ENCODE data around the gene KRTAP10-1.
"Not testable (repeated sequence)": the region's sequence is repeated elsewhere in the genome, so short reads cannot be mapped to it uniquely, and the experiment has no call there.

KRTAP10-1 gene, protein sequence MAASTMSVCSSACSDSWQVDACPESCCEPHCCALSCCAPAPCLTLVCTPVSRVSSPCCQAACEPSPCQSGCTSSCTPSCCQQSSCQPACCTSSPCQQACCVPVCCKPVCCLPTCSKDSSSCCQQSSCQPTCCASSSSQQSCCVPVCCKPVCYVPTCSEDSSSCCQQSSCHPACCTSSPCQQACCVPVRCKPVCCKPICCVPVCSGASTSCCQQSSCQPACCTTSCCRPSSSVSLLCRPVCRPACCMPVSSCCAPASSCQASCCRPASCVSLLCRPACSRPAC

DNA sequence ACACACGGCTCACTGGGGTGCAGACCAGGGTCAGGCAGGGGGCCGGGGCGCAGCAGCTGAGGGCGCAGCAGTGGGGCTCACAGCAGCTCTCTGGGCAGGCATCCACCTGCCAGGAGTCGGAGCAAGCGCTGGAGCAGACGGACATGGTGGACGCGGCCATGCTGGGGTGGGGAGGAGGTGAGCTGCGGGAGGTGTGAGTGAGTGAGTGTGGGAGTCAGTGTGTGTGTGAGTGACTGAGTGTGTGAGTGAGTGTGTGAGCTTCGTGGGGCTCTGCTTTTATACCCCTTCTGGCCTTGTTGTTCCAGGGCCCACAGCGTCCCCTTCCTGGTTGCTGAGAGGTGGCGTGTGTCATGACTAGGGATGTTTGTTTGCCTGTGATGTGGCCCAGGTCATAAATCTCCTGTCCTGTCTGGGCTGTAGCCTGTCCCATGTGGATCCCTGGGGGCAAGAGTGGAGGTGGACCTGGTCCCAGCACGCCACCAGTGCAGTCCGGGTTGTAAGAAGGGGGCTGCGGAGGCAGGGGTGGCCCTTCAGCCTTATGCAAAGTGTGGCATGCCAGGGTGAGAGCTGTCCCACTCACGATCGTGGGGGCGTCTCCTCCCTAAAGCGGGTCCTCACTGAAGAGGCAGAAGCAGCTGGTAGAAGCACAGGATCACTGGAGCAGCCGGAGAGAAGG lies at the start of gene KRTAP10-1:
TSS of gene KRTAP10-1 (minus strand) at position 205 of the 676 bp plus-strand sequence. CDS start at position 160, 45 bp downstream.
- DNase-seq (ENCODE audit: low spot score) = no peak

DNA sequence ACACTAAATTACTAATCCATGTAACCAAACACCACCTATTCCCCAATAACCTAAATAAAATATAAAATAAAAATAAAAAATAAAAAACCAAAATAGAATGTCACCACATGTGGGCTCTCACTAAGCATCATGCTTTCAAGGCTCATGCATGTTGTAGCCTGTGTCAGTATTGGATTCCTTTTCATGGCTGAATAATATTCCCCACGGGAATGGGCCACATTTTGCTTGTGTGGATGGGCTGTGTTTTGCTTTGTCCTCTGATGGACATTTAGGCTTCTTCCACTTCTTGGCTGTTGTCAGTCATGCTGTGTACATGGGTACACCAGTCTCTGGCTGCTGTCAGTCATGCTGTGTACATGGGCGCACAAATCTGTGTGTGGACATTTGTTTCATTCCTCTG lies 49.1 kb upstream of the KRTAP10-1 start:
- DNase-seq (ENCODE audit: low spot score) = no peak

DNA sequence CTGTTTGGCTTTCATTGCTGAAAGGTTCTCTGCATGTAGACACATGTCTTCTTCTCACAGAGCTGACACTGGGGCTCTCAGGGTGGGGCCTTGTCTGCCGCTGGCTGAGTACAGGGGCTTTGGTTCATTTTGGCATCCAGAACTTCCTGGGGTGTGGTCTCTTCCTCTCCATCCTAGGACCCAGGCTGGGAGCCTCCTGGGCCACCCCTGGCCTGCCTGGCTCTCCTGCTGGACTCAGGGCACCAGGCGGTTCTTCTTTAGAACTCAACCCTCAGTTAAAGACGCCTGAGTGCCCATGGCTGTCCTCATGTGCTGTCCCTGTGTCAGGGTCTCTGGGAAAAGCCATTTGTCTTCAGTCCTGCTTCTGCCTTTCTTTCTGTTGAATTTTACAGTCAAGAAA lies 45.9 kb upstream of the KRTAP10-1 start:
- no peak for DNase-seq (ENCODE audit: low spot score)

DNA sequence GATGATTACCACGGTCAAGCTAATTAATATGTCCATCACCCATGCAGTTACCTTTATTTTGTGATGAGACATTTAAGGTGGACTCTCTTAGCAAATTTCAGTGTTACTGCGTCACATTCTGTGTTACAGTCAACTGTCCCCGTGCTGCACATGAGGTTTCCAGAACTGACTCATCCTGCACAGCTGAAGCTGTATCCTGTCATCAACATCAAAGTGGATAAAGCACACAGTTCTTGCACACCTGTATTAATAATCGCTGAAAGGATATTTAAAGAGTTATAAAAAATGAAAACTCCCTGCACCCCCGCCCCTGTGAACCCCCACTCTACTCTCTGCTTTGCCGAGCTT lies 43.8 kb upstream of the KRTAP10-1 start:
- no peak for DNase-seq (ENCODE audit: low spot score)

DNA sequence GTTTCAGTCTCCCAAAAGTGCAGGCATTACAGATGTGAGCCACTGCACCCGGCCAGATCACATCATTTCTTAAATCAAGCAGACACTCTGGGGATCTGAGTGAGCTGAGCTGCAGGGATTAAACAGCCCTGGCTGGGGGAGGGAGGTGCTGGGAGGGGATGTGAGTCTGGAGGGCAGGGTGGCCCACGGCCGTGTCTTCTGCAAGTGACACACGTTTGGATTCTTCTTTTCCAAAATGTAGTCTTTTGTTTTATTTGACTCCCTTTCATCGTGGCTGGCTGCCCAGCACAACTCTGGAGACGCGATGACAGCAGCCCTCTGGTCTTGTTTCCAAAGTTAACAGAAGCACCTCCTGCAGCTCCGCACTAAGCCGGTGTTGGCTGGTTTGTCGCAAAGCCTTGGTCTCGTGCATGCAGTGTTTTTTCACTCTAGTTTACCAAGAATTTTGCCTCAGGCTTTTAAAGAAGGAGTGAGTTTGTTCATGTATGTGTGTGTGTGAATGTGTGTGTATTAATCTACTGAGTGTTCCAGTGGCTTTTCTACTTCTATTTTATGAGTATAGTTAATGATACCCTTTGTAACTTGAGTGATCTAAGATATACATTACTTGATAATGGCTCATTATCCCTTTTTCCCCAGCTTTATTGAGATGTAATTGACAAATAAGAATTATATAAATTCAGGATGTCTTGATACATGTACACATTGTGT lies 43.2 kb upstream of the KRTAP10-1 start:
- no peak for DNase-seq (ENCODE audit: low spot score)

DNA sequence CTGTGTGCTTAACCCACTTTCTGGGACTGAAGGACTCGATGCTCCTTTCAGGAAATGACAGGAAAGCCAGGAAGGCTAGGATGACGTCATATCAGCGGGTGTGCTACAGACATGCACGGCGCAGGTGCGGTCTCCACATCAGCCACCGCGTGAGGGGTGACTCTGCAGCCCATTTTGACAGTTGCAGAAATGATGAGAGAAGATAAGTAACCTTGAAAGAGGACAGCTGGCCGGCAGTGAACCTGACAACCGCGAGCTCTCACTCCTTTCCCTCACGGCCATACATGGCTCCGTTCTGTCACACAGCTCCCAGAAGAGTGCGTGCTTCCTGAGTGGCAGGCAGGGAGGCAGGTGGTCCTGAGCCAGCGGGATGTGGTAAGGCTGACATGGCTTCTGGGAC lies 42.1 kb upstream of the KRTAP10-1 start:
- DNase-seq (ENCODE audit: low spot score) = no peak

DNA sequence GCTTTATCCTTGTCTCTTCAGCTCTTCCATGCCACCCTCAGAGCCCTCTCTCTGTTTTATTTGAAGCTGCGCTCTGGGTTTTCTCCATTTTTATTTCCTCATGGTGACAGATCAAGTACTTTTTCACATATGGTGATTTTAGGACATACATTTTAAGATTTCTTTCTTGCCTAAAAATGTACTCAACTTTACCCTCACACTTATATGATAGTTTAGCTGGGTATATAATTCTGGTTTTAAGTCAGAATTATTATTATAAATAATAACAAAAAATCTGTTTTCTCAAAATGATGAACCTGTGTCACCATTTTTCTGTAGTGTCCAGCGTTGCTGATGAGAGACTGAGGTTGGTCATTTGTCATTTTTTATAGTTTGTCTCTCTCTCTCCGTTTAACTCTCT lies 41.2 kb upstream of the KRTAP10-1 start:
- no peak for DNase-seq (ENCODE audit: low spot score)

DNA sequence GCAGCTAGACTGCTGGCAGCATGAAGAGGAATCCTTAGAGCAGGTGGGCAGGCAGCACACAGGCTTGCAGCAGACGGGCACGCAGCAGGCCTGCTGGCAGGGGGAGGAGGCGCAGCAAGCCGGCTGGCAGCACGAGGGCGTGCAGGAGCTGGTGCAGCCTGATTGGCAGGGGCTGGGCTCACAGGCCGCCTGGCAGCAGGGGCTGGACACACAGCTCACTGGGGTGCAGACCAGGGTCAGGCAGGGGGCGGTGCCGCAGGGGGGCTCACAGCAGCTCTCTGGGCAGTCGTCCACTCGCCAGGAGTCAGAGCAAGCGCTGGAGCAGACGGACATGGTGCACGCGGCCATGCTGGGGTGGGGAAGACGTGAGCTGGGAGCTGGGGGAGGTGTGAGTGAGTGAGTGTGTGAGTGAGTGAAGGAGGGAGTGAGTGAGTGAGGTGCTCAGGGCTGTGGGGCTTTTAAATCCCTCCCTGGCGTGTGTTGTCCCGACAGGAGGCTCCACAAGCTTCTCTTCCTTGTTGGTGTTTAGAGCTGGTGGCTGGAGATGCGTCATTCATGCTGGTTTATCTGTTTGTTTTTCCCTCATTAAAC lies 40.3 kb upstream of the KRTAP10-1 start, which contains the start of gene KRTAP10-5:
TSS of gene KRTAP10-5 (minus strand) at position 374 of the 591 bp plus-strand sequence. CDS start at position 348, 26 bp downstream.
- DNase-seq (ENCODE audit: low spot score) = not testable (repeated sequence)

DNA sequence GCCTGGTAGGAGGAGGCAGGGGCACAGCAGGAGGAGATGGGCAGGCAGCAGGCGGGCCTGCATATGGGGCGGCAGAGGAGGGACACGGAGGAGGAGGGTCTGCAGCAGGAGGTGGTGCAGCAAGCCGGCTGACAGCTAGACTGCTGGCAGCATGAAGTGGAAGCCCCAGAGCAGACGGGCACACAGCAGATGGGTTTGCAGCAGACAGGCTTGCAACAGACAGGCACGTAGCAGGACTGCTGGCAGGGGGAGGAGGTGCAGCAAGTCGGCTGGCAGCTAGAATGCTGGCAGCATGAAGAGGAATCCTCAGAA lies 39.8 kb upstream of the KRTAP10-1 start:
- DNase-seq (ENCODE audit: low spot score) = no peak

DNA sequence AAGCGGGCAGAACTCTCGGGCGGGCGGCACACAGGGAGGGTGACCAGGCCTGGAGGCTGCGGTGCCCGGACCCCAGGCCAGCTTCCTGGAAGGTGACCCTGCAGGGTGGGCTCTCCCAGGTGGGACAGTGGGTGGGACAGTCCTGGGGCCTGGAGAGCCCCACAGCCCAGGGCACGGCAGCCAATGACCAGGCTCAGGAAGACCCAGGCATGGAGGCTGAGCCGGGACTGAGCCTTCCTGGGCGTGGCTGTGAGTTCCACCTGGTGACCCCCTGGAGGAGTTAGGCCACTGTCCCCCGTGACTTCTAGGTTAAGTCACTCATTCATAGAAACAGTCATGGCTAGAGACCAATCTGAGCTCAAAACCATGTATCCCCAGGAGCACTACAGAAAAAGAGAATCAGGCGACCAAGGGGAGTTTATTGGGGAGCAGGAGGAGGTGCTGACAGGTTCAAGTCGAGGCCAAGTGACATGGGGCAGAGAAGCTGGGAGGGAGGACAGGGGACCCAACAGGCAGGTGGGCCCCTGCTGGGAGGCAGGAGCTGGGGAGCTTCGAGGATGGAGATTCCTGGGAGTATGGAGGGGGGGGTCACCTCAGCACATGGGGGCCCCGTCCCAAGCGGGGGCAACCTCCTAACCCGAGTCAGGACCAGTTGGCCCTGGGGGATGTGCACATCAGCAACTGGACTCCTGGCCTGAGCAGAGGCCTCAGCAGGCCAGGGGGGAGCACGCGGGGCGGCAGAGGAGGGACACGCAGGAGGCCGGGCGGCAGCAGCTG lies 39.2 kb upstream of the KRTAP10-1 start:
- DNase-seq (ENCODE audit: low spot score) = no peak

DNA sequence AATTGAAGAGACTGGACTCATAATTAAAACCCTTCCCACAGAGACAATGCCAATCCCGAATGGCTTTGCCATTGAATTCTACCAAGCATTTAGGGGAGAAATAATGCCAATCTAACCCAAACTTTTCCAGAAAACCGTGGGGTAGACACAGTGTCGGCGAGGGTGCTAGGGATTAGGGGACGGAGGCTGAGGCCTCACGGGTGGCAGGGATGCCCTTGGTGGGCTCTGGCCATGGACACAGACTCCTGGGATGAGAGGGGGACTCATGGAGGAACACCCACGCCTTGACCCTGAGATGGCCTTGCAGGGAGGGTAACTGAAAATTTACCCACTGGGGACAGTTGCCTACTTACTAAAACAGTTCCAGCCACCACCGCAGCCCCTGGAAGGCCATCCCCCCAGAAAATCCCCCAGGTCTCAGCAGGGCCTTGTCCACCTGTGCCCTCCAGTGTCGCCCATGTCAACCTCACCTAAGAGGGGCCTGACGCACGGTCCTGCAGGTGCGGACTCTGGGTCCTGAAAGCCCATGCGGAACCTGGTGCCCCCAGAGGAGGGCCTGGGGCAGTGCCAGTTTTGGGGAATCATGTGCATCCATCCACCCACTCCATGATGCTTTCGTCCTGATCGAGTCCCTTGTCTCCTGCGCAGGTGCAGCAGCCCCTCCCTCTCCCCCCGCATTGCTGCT lies 38.5 kb upstream of the KRTAP10-1 start:
- no peak for DNase-seq (ENCODE audit: low spot score)

DNA sequence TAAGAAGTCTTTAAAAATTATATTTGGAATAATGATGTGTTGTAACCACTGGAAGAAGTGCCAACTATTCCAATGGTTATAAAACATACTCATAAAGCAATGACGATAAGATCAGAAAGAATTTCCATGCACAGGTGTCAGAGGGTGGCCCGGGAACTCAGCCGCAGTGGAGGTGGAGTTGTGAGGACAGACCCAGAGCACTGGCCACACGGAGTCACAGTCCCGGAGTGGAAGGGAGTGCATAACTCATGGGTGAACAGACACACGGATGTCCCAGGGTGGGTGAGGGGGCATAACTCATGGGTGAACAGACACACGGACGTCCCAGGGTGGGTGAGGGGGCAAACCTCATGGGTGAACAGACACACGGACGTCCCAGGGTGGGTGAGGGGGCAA lies 36.0 kb upstream of the KRTAP10-1 start:
- no peak for DNase-seq (ENCODE audit: low spot score)

DNA sequence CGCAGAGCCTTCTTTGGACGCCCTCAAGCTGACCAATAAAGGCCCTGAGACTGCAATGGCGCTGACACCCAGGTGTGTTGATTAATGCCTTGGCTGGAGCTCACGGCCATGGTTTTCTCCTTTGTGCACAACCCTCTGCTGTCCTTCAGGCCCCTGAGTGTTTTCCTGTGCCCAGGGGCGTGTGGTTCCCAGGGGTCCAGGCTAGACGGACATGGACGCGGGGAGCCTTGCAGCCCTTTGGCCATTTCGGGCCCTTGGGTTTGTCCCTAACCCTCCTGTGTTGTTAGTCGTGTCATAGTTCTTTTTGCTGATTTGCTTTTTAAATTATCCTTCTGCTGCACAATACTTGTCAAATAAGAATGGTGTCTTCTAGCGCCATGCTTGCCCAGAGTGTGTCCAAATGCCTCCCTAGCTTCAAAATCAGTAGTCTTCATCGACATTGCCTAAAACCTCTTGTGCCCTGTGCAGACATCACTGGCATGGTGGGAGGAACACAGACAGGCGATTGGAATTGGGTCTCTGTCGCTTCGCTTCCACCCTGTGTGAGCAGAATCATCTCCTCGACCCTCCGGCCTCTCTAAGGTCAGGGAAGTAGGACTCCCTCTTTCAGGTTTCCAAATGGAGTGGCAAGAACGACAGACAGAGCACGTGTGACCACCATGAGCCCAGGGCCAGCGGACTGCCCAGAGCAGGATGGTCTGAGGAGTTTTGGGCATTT lies 35.5 kb upstream of the KRTAP10-1 start:
- DNase-seq (ENCODE audit: low spot score) = no peak

DNA sequence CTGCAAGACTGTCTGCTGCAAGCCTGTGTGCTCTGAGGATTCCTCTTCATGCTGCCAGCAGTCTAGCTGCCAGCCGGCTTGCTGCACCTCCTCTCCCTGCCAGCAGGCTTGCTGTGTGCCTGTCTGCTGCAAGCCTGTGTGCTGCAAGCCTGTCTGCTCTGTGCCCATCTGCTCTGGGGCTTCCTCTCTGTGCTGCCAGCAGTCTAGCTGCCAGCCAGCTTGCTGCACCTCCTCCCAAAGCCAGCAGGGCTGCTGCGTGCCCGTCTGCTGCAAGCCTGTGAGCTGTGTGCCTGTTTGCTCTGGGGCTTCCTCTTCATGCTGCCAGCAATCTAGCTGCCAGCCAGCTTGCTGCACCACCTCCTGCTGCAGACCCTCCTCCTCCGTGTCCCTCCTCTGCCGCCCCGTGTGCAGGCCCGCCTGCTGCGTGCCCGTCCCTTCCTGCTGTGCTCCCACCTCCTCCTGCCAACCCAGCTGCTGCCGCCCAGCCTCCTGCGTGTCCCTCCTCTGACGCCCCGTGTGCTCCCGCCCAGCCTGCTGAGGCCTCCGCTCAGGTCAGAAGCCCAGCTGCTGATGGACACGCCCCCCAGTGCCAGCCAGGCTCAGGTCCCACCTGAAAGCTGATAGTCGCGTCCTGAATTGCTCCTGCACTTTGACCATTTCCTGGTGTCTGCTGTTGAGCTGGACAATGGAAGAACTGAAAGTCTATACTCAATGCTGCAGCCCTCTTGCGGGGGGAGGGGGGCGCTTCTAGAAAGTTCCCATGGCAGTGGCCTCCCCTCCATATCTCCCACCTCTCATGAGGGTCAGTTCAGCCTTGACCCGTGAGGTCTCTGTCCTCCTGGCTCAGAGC lies 34.7 kb upstream of the KRTAP10-1 start:
- no peak for DNase-seq (ENCODE audit: low spot score)

DNA sequence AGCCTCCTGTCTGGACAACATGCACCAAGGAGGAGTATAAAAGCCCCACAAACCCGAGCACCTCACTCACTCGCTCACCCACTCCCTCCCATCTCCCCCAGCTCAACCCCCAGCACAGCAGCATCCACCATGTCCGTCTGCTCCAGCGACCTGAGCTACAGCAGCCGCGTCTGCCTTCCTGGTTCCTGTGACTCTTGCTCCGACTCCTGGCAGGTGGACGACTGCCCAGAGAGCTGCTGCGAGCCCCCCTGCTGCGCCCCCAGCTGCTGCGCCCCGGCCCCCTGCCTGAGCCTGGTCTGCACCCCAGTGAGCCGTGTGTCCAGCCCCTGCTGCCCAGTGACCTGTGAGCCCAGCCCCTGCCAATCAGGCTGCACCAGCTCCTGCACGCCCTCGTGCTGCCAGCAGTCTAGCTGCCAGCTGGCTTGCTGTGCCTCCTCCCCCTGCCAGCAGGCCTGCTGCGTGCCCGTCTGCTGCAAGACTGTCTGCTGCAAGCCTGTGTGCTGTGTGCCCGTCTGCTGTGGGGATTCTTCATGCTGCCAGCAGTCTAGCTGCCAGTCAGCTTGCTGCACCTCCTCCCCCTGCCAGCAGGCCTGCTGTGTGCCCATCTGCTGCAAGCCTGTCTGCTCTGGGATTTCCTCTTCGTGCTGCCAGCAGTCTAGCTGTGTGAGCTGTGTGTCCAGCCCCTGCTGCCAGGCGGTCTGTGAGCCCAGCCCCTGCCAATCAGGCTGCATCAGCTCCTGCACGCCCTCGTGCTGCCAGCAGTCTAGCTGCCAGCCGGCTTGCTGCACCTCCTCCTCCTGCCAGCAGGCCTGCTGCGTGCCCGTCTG lies 33.8 kb upstream of the KRTAP10-1 start, which contains the start of gene KRTAP10-4:
TSS of gene KRTAP10-4 (plus strand) at position 100 of the 827 bp plus-strand sequence. CDS start at position 130, 30 bp downstream.
- DNase-seq (ENCODE audit: low spot score) = not testable (repeated sequence)

DNA sequence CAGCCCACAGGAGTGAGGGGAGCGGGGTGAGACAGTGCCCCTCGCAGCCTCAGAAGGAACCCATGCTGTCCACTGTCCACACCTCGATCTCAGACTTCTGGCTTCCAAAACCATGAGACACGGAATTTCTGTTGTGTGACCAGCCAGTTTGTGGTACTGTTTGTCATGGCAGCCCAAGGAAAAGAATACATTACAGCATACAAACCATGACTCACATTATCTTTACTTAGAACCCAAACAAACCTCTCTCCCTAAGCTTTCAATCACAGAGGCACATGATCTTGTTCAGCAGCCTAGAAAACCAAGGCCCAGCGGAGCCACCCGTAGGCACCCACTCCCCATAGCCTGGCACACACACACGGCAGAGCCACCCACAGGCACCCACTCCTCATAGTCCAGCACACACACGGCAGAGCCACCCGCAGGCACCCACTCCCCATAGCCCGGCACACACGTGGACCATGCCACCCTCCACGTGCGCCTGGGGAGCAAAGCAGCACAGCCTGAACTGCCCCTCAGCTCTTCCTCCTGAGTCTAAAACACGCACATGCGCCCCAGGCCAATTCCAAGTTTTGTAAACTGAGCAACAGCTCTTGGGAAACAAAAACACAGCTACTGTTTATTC lies 33.1 kb upstream of the KRTAP10-1 start:
- no peak for DNase-seq (ENCODE audit: low spot score)

DNA sequence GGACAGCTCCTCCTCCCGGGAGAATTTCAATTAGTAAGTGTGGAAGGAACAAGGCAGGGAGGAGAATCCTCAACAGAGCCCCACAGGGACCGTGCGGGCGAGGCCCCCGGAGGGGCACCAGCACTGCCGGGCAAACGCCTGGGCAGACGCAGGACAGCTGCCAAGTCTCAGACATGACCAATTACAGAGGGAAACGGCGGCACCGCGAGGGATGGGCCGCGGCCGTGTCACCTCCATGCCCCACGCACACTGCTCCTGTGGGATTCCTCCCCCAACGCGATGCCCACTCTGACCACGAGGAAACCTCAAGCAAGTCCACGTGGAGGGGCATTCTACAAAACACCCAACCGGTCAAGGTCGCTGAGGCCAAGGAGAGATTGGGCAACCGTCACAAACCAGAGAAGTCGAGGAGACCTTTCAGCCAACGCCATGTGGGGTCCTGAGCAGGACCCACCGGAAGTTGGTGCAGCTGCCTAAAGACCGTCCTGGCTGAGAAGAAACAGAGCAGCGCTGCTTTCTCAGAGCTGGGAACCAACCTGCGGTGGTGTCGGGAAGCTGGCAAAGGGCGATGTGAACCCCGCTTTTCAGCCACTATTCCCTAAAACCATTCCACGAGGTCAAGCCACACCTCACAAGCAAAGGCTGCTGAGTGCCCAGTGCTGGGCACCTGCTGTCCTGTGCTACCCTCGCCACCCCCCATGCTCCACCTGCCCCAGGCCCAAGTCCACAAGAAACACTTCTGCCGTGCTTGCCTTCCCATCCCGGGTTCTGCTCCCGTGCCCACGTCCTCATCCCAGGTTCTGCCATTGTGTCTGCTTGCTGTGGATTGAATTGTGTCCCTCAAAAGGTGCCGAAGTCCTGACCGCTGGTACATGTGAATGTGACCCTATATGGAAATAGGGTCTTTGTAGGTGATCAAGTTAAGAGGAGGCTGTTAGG lies 32.1 kb upstream of the KRTAP10-1 start:
- DNase-seq (ENCODE audit: low spot score) = no peak

Measured in LoVo (cell line).